H1 (cell line): ENCODE data around the gene BEX3. TPM values are rescaled to one million over a fixed set of nuclear protein-coding genes. Genes with fewer than 3 reads are reported as not detected.

Source experiments
- CHD2 ChIP-seq: IDR thresholded peaks from 2 replicates; pipeline ENCODE4 v1.6.1; 2012; ENCODE audit warnings: low read length, improper control_type of control experiment
- CREB1 ChIP-seq: IDR thresholded peaks from 2 replicates; pipeline ENCODE4 v1.6.1; 2012; ENCODE audit warnings: inconsistent platforms
- SRF ChIP-seq: IDR thresholded peaks from 2 replicates; pipeline ENCODE4 v1.6.1; 2011; ENCODE audit warnings: mild to moderate bottlenecking, low read depth, low read length, moderate library complexity
- polyA plus RNA-seq, 7 experiments: library from polyadenylated mRNA; depleted of rRNA in 3 of 7; stranded (reverse) in 5 of 7; unstranded in 2 of 7; fragments of >200 nt in 5 of 7; fragments of 200-250 nt in 2 of 7; gene quantifications; 1 replicate in 5 of 7; 2 replicates in 1 of 7; 4 replicates in 1 of 7; pipeline versions ENCODE4 v1.2.1 to v1.2.3, GENCODE V29; 2011 to 2013; ENCODE audit warnings: missing spikeins in 2 of 7, mixed read lengths in 2 of 7
- total RNA-seq: library from RNA; stranded (reverse); fragmentation: NEBNext Ultra II Directional; extraction: Animal tissue kit (Norgen Biotek cat#: 25700); gene quantifications from 2 replicates; pipeline ENCODE4 v1.2.1, GENCODE V29; 2021
- TF ChIP-seq, protein P1 (sequence below): IDR thresholded peaks from 2 replicates; pipeline ENCODE4 v1.6.1; 2012; ENCODE audit warnings: low read length, inconsistent platforms

The BEX3 gene
- total and polyA plus RNA-seq, 2 of the 8 experiments (the other 6 are each of a cell fraction or from before 2014, with no cell fraction given): 330 to 366 TPM

DNA sequence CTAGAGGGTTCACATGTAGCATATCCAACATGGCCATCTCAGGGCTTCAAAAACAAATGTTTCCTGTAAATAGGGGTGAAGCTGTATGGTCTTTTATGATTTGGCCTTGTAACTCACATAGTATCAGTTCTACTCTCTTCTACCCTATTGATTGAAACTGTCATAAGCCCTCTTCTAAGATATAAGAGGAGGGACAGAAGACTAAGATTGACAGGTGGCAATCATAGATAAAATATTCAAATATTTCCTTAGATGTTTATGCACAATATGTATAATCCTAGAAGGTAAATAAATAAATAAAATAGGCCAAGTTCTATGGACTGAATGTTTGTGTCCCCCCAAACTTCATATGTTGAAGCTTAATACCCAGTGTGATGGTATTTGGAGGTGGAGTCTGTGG, 6.9 kb upstream of the BEX3 start (continued):
- TF ChIP-seq, protein P1, sequence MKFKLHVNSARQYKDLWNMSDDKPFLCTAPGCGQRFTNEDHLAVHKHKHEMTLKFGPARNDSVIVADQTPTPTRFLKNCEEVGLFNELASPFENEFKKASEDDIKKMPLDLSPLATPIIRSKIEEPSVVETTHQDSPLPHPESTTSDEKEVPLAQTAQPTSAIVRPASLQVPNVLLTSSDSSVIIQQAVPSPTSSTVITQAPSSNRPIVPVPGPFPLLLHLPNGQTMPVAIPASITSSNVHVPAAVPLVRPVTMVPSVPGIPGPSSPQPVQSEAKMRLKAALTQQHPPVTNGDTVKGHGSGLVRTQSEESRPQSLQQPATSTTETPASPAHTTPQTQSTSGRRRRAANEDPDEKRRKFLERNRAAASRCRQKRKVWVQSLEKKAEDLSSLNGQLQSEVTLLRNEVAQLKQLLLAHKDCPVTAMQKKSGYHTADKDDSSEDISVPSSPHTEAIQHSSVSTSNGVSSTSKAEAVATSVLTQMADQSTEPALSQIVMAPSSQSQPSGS: no peak
- TF ChIP-seq CHD2: no peak
- no peak for TF ChIP-seq SRF
- TF ChIP-seq CREB1: no peak
